ENCODE data around the gene CD300LG. TPM values are rescaled to one million over a fixed set of nuclear protein-coding genes. Genes with fewer than 3 reads are reported as not detected.

Gene CD300LG
- polyA plus RNA-seq, 2 of the 4 experiments (the other 2 are of a cell fraction) = not detected

- Histone ChIP-seq H3K4me1 (peaks cover 6% of the 10 kb centered on the region; the same call in 2 of the 3 replicates), H3K9me3 (no peaks in the 10 kb centered on the region), H3K27ac (no peak overlapping the region), H3K4me3 (no peak overlapping the region), H3K4me2 (no peak overlapping the region)
- no peak for ATAC-seq
- no peak for DNase-seq (ENCODE audit: low read depth in 1 of 2, low spot score in 1 of 2)
- 66% methylated on average over 5 of the region's 5 CpGs for WGBS (ENCODE audit: missing lambda C conversion rate)
- no peak for TF ChIP-seq KDM1A (IDR thresholded peaks at IDR 0.05; ENCODE audit: low read depth)
- TF ChIP-seq JUN (IDR thresholded peaks at IDR 0.05) = no peak
- TF ChIP-seq CBX8 (IDR thresholded peaks at IDR 0.05) = no peak
- POLR2A ChIA-PET = no interaction called here
- no peak for FAIRE-seq
- CTCF ChIA-PET = interaction anchor here (0.6 to 1.4 kb wide), 2 partner anchors 16 to 32 kb away, joined by 3 to 4 read pairs; no protein-coding TSS in a partner anchor
Observed at GRCh38 chr17:43873091-43873490, 26.1 kb downstream of the CD300LG start.

GRCh38 chr17:43873815-43874214 lies 26.8 kb downstream of the CD300LG start:
- FAIRE-seq (no peak), DNase-seq (ENCODE audit: low read depth in 1 of 2, low spot score in 1 of 2) (no peak), ATAC-seq (no peak)
- Histone ChIP-seq H3K4me2 (no peak overlapping the region), H3K9me3 (no peaks in the 10 kb centered on the region), H3K4me3 (no peak overlapping the region), H3K27ac (no peak overlapping the region), H3K4me1 (peaks cover 9% of the 10 kb centered on the region)
- TF ChIP-seq CHD4 (IDR thresholded peaks at IDR 0.05; ENCODE audit: borderline replicate concordance) (no peak), MAFK (IDR thresholded peaks at IDR 0.05; ENCODE audit: partially characterized antibody) (peak; percentile 21)
- ChIA-PET POLR2A (no interaction called here), CTCF (interaction anchor here (0.6 to 1.4 kb wide), 3 partner anchors 8 to 33 kb away, joined by 3 to 4 read pairs (median 3); no protein-coding TSS in a partner anchor)
- 54% methylated on average over 6 of the region's 6 CpGs for WGBS (ENCODE audit: missing lambda C conversion rate)

GRCh38 chr17:43874293-43874692 lies 27.3 kb downstream of the CD300LG start:
- ChIA-PET POLR2A (no interaction called here), CTCF (interaction anchor here (1.3 to 9.7 kb wide), 2 partner anchors 9 to 122 kb away, joined by 3 to 240 read pairs; partner anchors contain the start of gene NAGS)
- no peak for DNase-seq (ENCODE audit: low read depth in 1 of 2, low spot score in 1 of 2)
- no peak for TF ChIP-seq HMGXB4 (CRISPR knock-in tag; IDR thresholded peaks at IDR 0.05; ENCODE audit: borderline replicate concordance)
- no peak for TF ChIP-seq FOSL2 (IDR thresholded peaks at IDR 0.05)
- no peak for TF ChIP-seq FOSL2 (CRISPR knock-in tag; IDR thresholded peaks at IDR 0.05)
- no peak for TF ChIP-seq PBX3 (IDR thresholded peaks at IDR 0.05)
- TF ChIP-seq POLR2AphosphoS2 (conservative IDR thresholded peaks at IDR 0.05; ENCODE audit: low read length) = no peak
- no peak for TF ChIP-seq JUN (IDR thresholded peaks at IDR 0.05)
- TF ChIP-seq GATA3 (IDR thresholded peaks at IDR 0.05; ENCODE audit: borderline replicate concordance) = no peak
- TF ChIP-seq KDM1A (IDR thresholded peaks at IDR 0.05; ENCODE audit: low read depth) = no peak
- TF ChIP-seq HEYL (CRISPR knock-in tag; IDR thresholded peaks at IDR 0.05) = no peak
- no peak for TF ChIP-seq CBX8 (IDR thresholded peaks at IDR 0.05)
- TF ChIP-seq RFX5 (IDR thresholded peaks at IDR 0.05) = no peak
- no peak for TF ChIP-seq POLR2A (IDR thresholded peaks at IDR 0.05; ENCODE audit: low read length)
- TF ChIP-seq CBX2 (IDR thresholded peaks at IDR 0.05; ENCODE audit: borderline replicate concordance, low read depth) = no peak
- no peak for TF ChIP-seq REST (IDR thresholded peaks at IDR 0.05)
- no peak for TF ChIP-seq ZNF302 (CRISPR knock-in tag; IDR thresholded peaks at IDR 0.05)
- TF ChIP-seq ELK1 (IDR thresholded peaks at IDR 0.05; ENCODE audit: low read depth, low read length) = no peak
- TF ChIP-seq HES2 (IDR thresholded peaks at IDR 0.05) = no peak
- TF ChIP-seq SMC3 (IDR thresholded peaks at IDR 0.05) = no peak
- no peak for TF ChIP-seq CTCF (IDR thresholded peaks at IDR 0.05)
- no peak for TF ChIP-seq CHD4 (IDR thresholded peaks at IDR 0.05; ENCODE audit: borderline replicate concordance)
- ATAC-seq = no peak
- 63% methylated on average over 3 of the region's 3 CpGs for WGBS (ENCODE audit: missing lambda C conversion rate)
- no peaks in the 10 kb centered on the region for H3K9me3 ChIP-seq
- no peak overlapping the region for H3K4me3 ChIP-seq
- H3K4me2 ChIP-seq = no peak overlapping the region
- H3K4me1 ChIP-seq = peaks cover 11% of the 10 kb centered on the region
- no peak for FAIRE-seq
- H3K27ac ChIP-seq = no peak overlapping the region
